GM12874 (cell line): ENCODE measurements around the gene LRRC75A.

Experiments used
- CTCF ChIP-seq: IDR thresholded peaks from 2 replicates; pipeline ENCODE4 v1.5.1; 2011; ENCODE audit warnings: low read depth, mild to moderate bottlenecking, control low read depth, low read length, moderate library complexity; ENCODE audit not compliant: insufficient read depth

The LRRC75A gene

GRCh38 chr17:16491703-16492612 is at the start of gene LRRC75A:
TSS of gene LRRC75A (minus strand) at chr17:16492193. CDS start at chr17:16491990, 203 bp downstream.
- TF ChIP-seq CTCF, result no peak

GRCh38 chr17:16537130-16537458 is 45.1 kb upstream of the LRRC75A start:
- TF ChIP-seq CTCF, result no peak

- TF ChIP-seq CTCF, result no peak
Measured at GRCh38 chr17:16534236-16534635, 42.2 kb upstream of the LRRC75A start.

- TF ChIP-seq CTCF, result no peak
Measured at GRCh38 chr17:16529906-16530305, 37.9 kb upstream of the LRRC75A start.

GRCh38 chr17:16527298-16527697 is 35.3 kb upstream of the LRRC75A start:
- TF ChIP-seq CTCF, result no peak

GRCh38 chr17:16521070-16521727 is 29.2 kb upstream of the LRRC75A start:
- peak; percentile 79 for TF ChIP-seq CTCF

- TF ChIP-seq CTCF, result no peak
Measured at GRCh38 chr17:16519021-16519420, 27.0 kb upstream of the LRRC75A start.
